Fibroblast of villous mesenchyme (primary cell): Measurements from ENCODE around the gene EXT2. TPM values are rescaled to one million over a fixed set of nuclear protein-coding genes. Genes with fewer than 3 reads are reported as not detected.

ENCODE experiments used
- DNase-seq: peaks from one replicate; pipeline ENCODE4 v3.0.0-alpha.2; 2010; ENCODE audit warnings: low read depth
- H3K4me3 ChIP-seq: 2 replicates; pipeline ENCODE4 v1.5.1; 2011; ENCODE audit warnings: low read depth, mild to moderate bottlenecking, low read length
- CTCF ChIP-seq: IDR thresholded peaks from 2 replicates; pipeline ENCODE4 v1.5.1; 2012; ENCODE audit warnings: low read depth, mild to moderate bottlenecking, low read length; ENCODE audit not compliant: insufficient read depth
- total RNA-seq: library from RNA; depleted of rRNA; stranded (reverse); fragments of >200 nt; gene quantifications from 2 replicates; pipeline ENCODE4 v1.2.3, GENCODE V29; 2012

The EXT2 gene
- total RNA-seq, 1 donor: 161 TPM

- H3K4me3 ChIP-seq: no peak overlapping the region
- TF ChIP-seq CTCF: peak; percentile 80
- DNase-seq: peak; percentile 83
These were observed 1.1 kb upstream of the EXT2 start for GRCh38 chr11:44094260-44094868.

- peak overlapping the region; percentile 83 for H3K4me3 ChIP-seq
- peak; percentile 20 for DNase-seq
- no peak for TF ChIP-seq CTCF
These were observed 1.1 kb downstream of the EXT2 start for GRCh38 chr11:44096360-44097185.

- H3K4me3 ChIP-seq: no peak overlapping the region
- no peak for TF ChIP-seq CTCF
- DNase-seq: no peak
These were observed 2.3 kb downstream of the EXT2 start for GRCh38 chr11:44097821-44098220.

GRCh38 chr11:44101098-44101497, 5.6 kb downstream of the EXT2 start:
- H3K4me3 ChIP-seq: no peak overlapping the region
- no peak for TF ChIP-seq CTCF
- DNase-seq: no peak

- TF ChIP-seq CTCF: peak; percentile 13
- no peak overlapping the region for H3K4me3 ChIP-seq
- no peak for DNase-seq
These were observed 9.2 kb downstream of the EXT2 start for GRCh38 chr11:44104481-44105294.

GRCh38 chr11:44108260-44108659, 12.8 kb downstream of the EXT2 start:
- DNase-seq: no peak
- TF ChIP-seq CTCF: no peak
- no peak overlapping the region for H3K4me3 ChIP-seq
